Middle frontal gyrus (tissue), 1 donor: ENCODE results near the gene CCDC63.

Experiments used
- DNase-seq: peaks from one replicate; pipeline ENCODE4 v3.0.0-alpha.2; 2015; ENCODE audit warnings: low spot score; ENCODE audit errors: extremely low spot score

Gene CCDC63

GRCh38 chr12:110880651-110881050 lies 33.9 kb downstream of the CCDC63 start:
- DNase-seq = no peak

GRCh38 chr12:110883251-110883650 lies 36.5 kb downstream of the CCDC63 start:
- DNase-seq = no peak

GRCh38 chr12:110885152-110885840 lies 38.5 kb downstream of the CCDC63 start:
- no peak for DNase-seq

- DNase-seq = no peak
Observed at GRCh38 chr12:110888256-110888991, 41.6 kb downstream of the CCDC63 start.

- DNase-seq = no peak
Observed at GRCh38 chr12:110889361-110889760, 42.6 kb downstream of the CCDC63 start.

GRCh38 chr12:110893956-110894355 lies 47.2 kb downstream of the CCDC63 start:
- DNase-seq = no peak

- DNase-seq = no peak
Observed at GRCh38 chr12:110896559-110896958, 49.8 kb downstream of the CCDC63 start.

GRCh38 chr12:110901401-110901800 lies 54.6 kb downstream of the CCDC63 start:
- no peak for DNase-seq

GRCh38 chr12:110903511-110903910 lies 56.7 kb downstream of the CCDC63 start:
- DNase-seq = no peak

- no peak for DNase-seq
Observed at GRCh38 chr12:110906083-110906482, 59.3 kb downstream of the CCDC63 start.

GRCh38 chr12:110906516-110906915 lies 59.7 kb downstream of the CCDC63 start:
- no peak for DNase-seq

- DNase-seq = no peak
Observed at GRCh38 chr12:110906985-110907384, 60.2 kb downstream of the CCDC63 start.

- DNase-seq = no peak
Observed at GRCh38 chr12:110907583-110907982, 60.8 kb downstream of the CCDC63 start.

GRCh38 chr12:110908377-110909152 lies 61.8 kb downstream of the CCDC63 start:
- DNase-seq = no peak

- no peak for DNase-seq
Observed at GRCh38 chr12:110912263-110912662, 65.5 kb downstream of the CCDC63 start.

- no peak for DNase-seq
Observed at GRCh38 chr12:110913119-110914056, 66.6 kb downstream of the CCDC63 start.

GRCh38 chr12:110916295-110916875 lies 69.6 kb downstream of the CCDC63 start:
- DNase-seq = no peak

- no peak for DNase-seq
Observed at GRCh38 chr12:110917467-110917866, 70.7 kb downstream of the CCDC63 start.

GRCh38 chr12:110917961-110918360 lies 71.2 kb downstream of the CCDC63 start:
- no peak for DNase-seq

GRCh38 chr12:110919720-110920119 lies 72.9 kb downstream of the CCDC63 start:
- no peak for DNase-seq
